GM12864 (cell line): ENCODE results near the gene KCNK18.

Experiments used
- DNase-seq: peaks from one replicate; pipeline ENCODE4 v3.0.0-alpha.2; 2011; ENCODE audit warnings: low read depth
- H3K4me3 ChIP-seq: 2 replicates; pipeline ENCODE4 v1.5.1; 2011; ENCODE audit warnings: mild to moderate bottlenecking, low read depth, low read length, control low read depth
- CTCF ChIP-seq: IDR thresholded peaks from 2 replicates; pipeline ENCODE4 v1.5.1; 2011; ENCODE audit warnings: low read depth, mild to moderate bottlenecking, moderate library complexity, low read length, control low read depth, inconsistent platforms; ENCODE audit errors: missing control alignments

Gene KCNK18

GRCh38 chr10:117221156-117221711 lies 23.9 kb downstream of the KCNK18 start:
- no peak for DNase-seq
- H3K4me3 ChIP-seq, result no peak overlapping the region
- TF ChIP-seq CTCF, result no peak

- DNase-seq, result no peak
- TF ChIP-seq CTCF, result no peak
- H3K4me3 ChIP-seq, result no peak overlapping the region
These were observed 25.3 kb downstream of the KCNK18 start for GRCh38 chr10:117222552-117222951.

GRCh38 chr10:117222976-117223692 lies 25.8 kb downstream of the KCNK18 start:
- no peak overlapping the region for H3K4me3 ChIP-seq
- DNase-seq, result no peak
- TF ChIP-seq CTCF, result no peak

- DNase-seq, result no peak
- TF ChIP-seq CTCF, result no peak
- H3K4me3 ChIP-seq, result no peak overlapping the region
These were observed 26.6 kb downstream of the KCNK18 start for GRCh38 chr10:117223693-117224430.

- DNase-seq, result no peak
- no peak overlapping the region for H3K4me3 ChIP-seq
- TF ChIP-seq CTCF, result no peak
These were observed 27.6 kb downstream of the KCNK18 start for GRCh38 chr10:117224881-117225280.

- H3K4me3 ChIP-seq, result no peak overlapping the region
- no peak for DNase-seq
- TF ChIP-seq CTCF, result peak; percentile 62
These were observed 29.6 kb downstream of the KCNK18 start for GRCh38 chr10:117226813-117227451.
